ENCODE measurements around the gene SLC35D2. TPM values are rescaled to one million over a fixed set of nuclear protein-coding genes. Genes with fewer than 3 reads are reported as not detected.
"Not testable (repeated sequence)": the region's sequence is repeated elsewhere in the genome, so short reads cannot be mapped to it uniquely, and the experiment has no call there.

The SLC35D2 gene
- total RNA-seq, 1 donor, result 19.1 TPM

DNA sequence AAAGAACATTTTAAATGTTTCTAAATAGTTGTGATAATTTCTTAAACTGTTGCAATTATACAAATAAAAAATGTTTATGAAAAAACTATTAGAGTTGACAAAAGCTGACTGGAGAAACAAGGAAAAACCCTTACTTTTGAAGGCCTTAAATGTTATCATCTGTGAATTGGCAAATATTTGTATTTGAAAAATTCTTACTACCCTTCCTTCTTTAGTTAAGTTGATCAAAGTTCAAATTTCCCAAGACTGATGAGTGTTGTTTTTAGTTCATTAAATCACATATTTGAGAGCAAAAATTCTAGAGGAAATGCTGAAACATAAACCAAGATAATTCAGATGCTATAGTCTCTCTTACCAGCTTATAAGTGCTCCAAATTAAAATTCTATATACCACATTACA is 2.6 kb upstream of the SLC35D2 start:
- Histone ChIP-seq H3K27me3 (ENCODE audit: insufficient read depth, low read length) (no peaks in the 10 kb centered on the region), H3K4me3 (ENCODE audit: low read length) (no peak overlapping the region), H3K4me1 (ENCODE audit: insufficient read depth, low read length) (peaks cover 17% of the 10 kb centered on the region), H3K9me3 (ENCODE audit: low read depth, low read length) (no peaks in the 10 kb centered on the region)

GRCh38 chr9:96382839-96383164 is 709 bp downstream of the SLC35D2 start:
- peaks cover 17% of the 10 kb centered on the region for H3K4me1 ChIP-seq (ENCODE audit: insufficient read depth, low read length)
- H3K4me3 ChIP-seq (ENCODE audit: low read length), result peak overlapping the region; percentile 58
- H3K9me3 ChIP-seq (ENCODE audit: low read depth, low read length), result no peaks in the 10 kb centered on the region
- no peaks in the 10 kb centered on the region for H3K27me3 ChIP-seq (ENCODE audit: insufficient read depth, low read length)

DNA sequence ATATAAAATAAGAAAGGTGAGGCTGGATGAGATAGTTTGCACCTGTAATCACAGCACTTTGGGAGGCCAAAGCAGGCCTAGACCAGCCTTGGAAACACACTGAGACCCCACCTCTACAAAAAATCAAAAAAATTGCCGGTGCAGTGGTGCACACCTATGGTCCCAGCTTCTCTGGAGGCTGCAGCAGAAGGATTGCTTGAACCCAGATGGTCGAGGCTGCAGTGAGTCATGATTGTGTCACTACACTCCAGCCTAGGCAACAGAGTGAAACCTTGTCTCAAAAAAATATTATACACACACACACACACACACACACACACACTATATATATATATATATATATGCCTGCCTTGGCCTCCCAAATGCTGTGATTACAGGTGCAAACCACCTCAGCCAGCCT is 1.3 kb downstream of the SLC35D2 start:
- Histone ChIP-seq H3K4me1 (ENCODE audit: insufficient read depth, low read length) (peaks cover 17% of the 10 kb centered on the region), H3K27me3 (ENCODE audit: insufficient read depth, low read length) (no peaks in the 10 kb centered on the region), H3K4me3 (ENCODE audit: low read length) (no peak overlapping the region), H3K9me3 (ENCODE audit: low read depth, low read length) (no peaks in the 10 kb centered on the region)

- no peaks in the 10 kb centered on the region for H3K27me3 ChIP-seq (ENCODE audit: insufficient read depth, low read length)
- no peaks in the 10 kb centered on the region for H3K9me3 ChIP-seq (ENCODE audit: low read depth, low read length)
- H3K4me3 ChIP-seq (ENCODE audit: low read length), result no peak overlapping the region
- peaks cover 17% of the 10 kb centered on the region for H3K4me1 ChIP-seq (ENCODE audit: insufficient read depth, low read length)
Observed at GRCh38 chr9:96381696-96382095, 1.8 kb downstream of the SLC35D2 start.

GRCh38 chr9:96381125-96381524 is 2.4 kb downstream of the SLC35D2 start:
- Histone ChIP-seq H3K27me3 (ENCODE audit: insufficient read depth, low read length) (no peaks in the 10 kb centered on the region), H3K9me3 (ENCODE audit: low read depth, low read length) (no peaks in the 10 kb centered on the region), H3K4me1 (ENCODE audit: insufficient read depth, low read length) (peaks cover 17% of the 10 kb centered on the region), H3K4me3 (ENCODE audit: low read length) (no peak overlapping the region)

DNA sequence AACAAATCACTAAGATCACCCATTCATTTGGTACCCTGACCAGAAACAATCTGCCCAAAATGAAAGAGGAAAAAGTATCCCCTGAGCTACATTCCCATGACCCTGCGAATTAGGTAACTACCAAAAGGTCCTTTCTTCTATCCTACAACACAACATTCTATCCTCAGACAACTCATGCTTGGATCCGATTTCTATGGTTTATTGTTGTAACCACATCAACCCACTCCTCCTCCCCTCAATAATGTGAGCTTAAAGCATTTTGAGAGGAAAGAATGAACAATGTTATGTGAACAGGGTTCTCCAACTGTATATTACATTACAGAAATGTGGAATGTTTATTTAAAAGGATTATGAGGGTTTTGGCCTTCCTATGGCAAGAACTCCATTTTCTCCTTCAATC is 4.0 kb downstream of the SLC35D2 start:
- Histone ChIP-seq H3K4me3 (ENCODE audit: low read length) (no peak overlapping the region), H3K4me1 (ENCODE audit: insufficient read depth, low read length) (peaks cover 17% of the 10 kb centered on the region), H3K27me3 (ENCODE audit: insufficient read depth, low read length) (no peaks in the 10 kb centered on the region), H3K9me3 (ENCODE audit: low read depth, low read length) (no peaks in the 10 kb centered on the region)

DNA sequence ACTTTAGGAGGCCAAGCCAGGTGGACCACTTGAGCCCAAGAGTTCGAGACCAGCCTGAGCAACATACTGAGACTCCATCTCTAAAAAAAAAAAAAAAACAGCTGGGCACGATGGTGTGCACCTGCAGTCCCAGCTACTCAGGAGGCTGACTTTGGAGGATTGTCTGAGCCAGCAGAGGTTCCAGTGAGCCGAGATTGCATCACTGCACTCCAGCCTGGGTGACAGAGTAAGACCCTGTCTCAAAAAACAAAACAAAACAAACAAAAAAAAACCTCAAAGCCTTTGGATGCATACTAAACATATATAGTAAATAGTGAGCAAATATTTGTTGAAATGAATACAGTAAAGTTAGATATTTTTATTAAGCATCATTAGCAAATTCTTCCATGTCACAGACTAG is 5.3 kb downstream of the SLC35D2 start:
- Histone ChIP-seq H3K9me3 (ENCODE audit: low read depth, low read length) (no peaks in the 10 kb centered on the region), H3K27me3 (ENCODE audit: insufficient read depth, low read length) (no peaks in the 10 kb centered on the region)

DNA sequence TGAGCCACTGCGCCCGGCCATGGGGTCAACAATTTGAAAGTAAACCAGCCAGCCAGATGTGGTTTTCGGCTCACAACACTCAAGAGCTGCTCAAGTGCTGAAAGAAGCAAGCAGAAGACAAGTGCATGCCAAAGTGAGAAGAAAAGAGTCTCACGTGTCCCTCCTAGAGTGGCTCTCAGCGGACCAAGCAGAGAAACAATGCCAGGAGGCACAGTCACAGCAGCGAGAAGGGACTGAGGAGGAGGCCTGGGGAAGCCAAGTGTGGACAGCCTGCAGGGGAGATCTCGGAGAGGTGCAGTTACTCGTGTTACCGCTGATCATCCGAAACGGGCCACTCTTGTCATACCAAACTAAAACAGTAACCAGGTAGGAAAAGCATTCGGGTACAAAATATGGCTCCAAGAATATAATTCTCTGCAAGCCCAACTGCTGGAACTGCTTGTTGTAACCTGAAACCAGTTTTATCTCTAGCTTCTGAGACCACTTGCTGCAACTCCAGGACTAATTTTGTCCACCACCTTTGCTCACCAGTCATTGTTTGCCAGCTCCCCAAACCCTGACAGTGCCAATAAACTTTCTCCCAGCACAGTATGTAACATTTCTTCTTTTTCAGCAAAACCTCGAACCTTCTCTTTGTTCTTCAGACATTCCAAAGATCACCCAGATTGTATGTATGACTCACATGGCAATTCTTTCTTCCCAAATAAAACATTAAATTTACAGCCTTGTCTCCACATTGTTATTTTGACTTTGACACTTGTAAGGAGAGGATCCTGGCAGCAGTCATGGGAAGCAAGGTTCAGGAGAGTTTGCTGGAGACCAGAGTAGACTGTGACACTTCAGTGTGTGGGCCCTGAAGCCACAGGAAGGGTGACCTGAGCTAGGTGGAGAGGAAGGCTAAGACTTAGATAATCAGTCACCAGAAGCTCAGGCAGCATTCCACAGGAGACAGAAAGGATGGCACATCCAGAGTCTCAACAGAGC is 6.3 kb downstream of the SLC35D2 start:
- Histone ChIP-seq H3K27me3 (ENCODE audit: insufficient read depth, low read length) (no peaks in the 10 kb centered on the region), H3K4me3 (ENCODE audit: low read length) (no peak overlapping the region), H3K4me1 (ENCODE audit: insufficient read depth, low read length) (peaks cover 8% of the 10 kb centered on the region), H3K9me3 (ENCODE audit: low read depth, low read length) (no peaks in the 10 kb centered on the region)

More for the DNA sequence above, 5.3 kb downstream of the SLC35D2 start:
- Histone ChIP-seq H3K4me3 (ENCODE audit: low read length) (no peak overlapping the region), H3K4me1 (ENCODE audit: insufficient read depth, low read length) (peaks cover 17% of the 10 kb centered on the region)

DNA sequence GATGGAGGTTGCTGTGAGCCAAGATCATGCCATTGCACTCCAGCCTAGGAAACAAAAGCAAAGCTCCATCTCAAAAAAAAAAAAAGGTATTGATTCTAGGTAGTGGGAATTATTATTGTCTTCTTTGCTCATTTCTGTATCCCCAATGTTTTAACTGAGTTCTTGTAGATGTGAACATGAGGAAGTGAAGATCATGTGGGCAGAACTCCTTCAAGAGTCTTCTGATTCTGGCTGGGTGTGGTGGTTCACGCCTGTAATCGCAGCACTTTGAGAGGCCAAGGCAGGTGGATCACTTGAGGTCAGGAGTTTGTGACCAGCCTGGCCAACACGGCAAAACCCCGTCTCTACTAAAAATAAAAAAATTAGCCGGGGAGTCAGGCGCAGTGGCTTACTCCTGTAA is 8.0 kb downstream of the SLC35D2 start:
- H3K9me3 ChIP-seq (ENCODE audit: low read depth, low read length); H3K27me3 ChIP-seq (ENCODE audit: insufficient read depth, low read length); H3K4me3 ChIP-seq (ENCODE audit: low read length); H3K4me1 ChIP-seq (ENCODE audit: insufficient read depth, low read length): not testable (repeated sequence)

- Histone ChIP-seq H3K4me1 (ENCODE audit: insufficient read depth, low read length) (no peaks in the 10 kb centered on the region), H3K27me3 (ENCODE audit: insufficient read depth, low read length) (no peaks in the 10 kb centered on the region), H3K4me3 (ENCODE audit: low read length) (no peak overlapping the region), H3K9me3 (ENCODE audit: low read depth, low read length) (no peaks in the 10 kb centered on the region)
Observed at GRCh38 chr9:96367943-96368342, 15.6 kb downstream of the SLC35D2 start.

- Histone ChIP-seq H3K27me3 (ENCODE audit: insufficient read depth, low read length) (no peaks in the 10 kb centered on the region), H3K4me3 (ENCODE audit: low read length) (no peak overlapping the region), H3K9me3 (ENCODE audit: low read depth, low read length) (no peaks in the 10 kb centered on the region), H3K4me1 (ENCODE audit: insufficient read depth, low read length) (no peaks in the 10 kb centered on the region)
Observed at GRCh38 chr9:96363175-96363967, 20.1 kb downstream of the SLC35D2 start.

DNA sequence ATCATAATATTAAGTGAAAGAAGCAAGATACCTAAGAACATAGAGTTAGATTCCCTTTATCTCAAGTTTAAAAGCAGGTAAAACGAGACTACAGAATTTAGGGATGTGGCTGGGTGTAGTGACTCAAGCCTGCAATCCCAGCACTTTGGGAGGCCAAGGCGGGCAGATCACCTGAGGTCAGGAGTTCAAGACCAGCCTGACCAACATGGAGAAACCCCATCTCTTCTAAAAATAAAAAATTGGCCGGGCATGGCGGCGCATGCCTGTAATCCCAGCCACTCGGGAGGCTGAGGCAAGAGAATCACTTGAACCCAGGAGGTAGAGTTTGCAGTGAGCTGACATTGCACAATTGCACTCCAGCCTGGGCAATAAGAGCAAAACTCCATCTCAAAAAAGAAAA is 21.4 kb downstream of the SLC35D2 start:
- H3K4me3 ChIP-seq (ENCODE audit: low read length); H3K27me3 ChIP-seq (ENCODE audit: insufficient read depth, low read length); H3K4me1 ChIP-seq (ENCODE audit: insufficient read depth, low read length); H3K9me3 ChIP-seq (ENCODE audit: low read depth, low read length): not testable (repeated sequence)

DNA sequence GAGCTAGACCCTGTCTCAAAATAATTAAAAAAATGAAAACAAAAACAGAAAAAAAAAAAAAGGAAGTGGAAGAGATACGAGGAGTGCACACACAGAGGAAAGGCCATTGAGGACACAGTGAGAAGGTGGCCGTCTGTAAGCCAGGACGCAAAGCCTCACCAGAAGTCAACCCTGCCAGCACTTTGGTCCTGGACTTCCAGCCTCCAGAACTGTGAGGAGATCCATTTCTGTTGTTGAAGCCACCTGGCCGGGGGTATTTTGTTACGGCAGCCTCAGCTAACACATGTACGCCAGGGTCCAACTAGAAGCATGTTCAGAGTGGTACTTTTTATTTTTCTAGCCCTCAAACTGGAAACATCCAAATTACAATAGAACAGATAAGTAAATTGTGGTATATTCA is 21.8 kb downstream of the SLC35D2 start:
- Histone ChIP-seq H3K9me3 (ENCODE audit: low read depth, low read length) (no peaks in the 10 kb centered on the region), H3K27me3 (ENCODE audit: insufficient read depth, low read length) (no peaks in the 10 kb centered on the region), H3K4me3 (ENCODE audit: low read length) (no peak overlapping the region), H3K4me1 (ENCODE audit: insufficient read depth, low read length) (no peaks in the 10 kb centered on the region)

DNA sequence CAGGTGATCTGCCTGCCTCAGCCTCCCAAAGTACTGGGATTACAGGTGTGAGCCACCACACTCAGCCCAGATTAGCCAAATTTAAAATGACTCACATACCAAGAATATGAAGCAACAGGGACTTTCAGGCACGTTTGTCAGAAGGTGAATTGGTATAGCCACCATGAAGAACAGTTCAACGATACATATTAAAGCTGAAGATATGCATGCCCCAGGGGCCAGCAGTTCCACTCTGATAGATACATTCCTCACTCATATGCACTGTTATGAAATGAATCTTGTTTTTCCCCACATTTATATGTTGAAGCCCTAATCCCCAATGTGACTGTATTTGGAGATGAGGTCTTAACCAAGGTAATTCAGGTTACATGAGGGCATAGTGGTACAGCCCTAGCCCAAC is 22.5 kb downstream of the SLC35D2 start:
- Histone ChIP-seq H3K4me1 (ENCODE audit: insufficient read depth, low read length) (no peaks in the 10 kb centered on the region), H3K4me3 (ENCODE audit: low read length) (no peak overlapping the region), H3K9me3 (ENCODE audit: low read depth, low read length) (no peaks in the 10 kb centered on the region), H3K27me3 (ENCODE audit: insufficient read depth, low read length) (no peaks in the 10 kb centered on the region)

- H3K4me1 ChIP-seq (ENCODE audit: insufficient read depth, low read length); H3K4me3 ChIP-seq (ENCODE audit: low read length); H3K9me3 ChIP-seq (ENCODE audit: low read depth, low read length); H3K27me3 ChIP-seq (ENCODE audit: insufficient read depth, low read length): not testable (repeated sequence)
Observed at GRCh38 chr9:96360523-96360922, 23.0 kb downstream of the SLC35D2 start.

Measured in mononuclear cell (primary cell).